SU-DHL-6 (cell line): ENCODE data around the gene ANKS1B.

Experiments
- EZH2phosphoT487 ChIP-seq: fragments of 200-600 bp; sonication (generic), shearing (Covaris generic); conservative IDR thresholded peaks from 2 replicates; pipeline ENCODE4 v1.6.1; 2018; ENCODE audit warnings: mild to moderate bottlenecking, antibody characterized with exemption, low read length, moderate library complexity, mixed read lengths
- TF ChIP-seq, protein P1 (sequence below): fragments of 200-600 bp; sonication (generic); IDR thresholded peaks from one replicate; pipeline ENCODE4 v1.5.1; 2017; ENCODE audit warnings: antibody characterized with exemption, mild to moderate bottlenecking, low read length, moderate library complexity; ENCODE audit not compliant: insufficient read depth, poor library complexity, severe bottlenecking

DNA sequence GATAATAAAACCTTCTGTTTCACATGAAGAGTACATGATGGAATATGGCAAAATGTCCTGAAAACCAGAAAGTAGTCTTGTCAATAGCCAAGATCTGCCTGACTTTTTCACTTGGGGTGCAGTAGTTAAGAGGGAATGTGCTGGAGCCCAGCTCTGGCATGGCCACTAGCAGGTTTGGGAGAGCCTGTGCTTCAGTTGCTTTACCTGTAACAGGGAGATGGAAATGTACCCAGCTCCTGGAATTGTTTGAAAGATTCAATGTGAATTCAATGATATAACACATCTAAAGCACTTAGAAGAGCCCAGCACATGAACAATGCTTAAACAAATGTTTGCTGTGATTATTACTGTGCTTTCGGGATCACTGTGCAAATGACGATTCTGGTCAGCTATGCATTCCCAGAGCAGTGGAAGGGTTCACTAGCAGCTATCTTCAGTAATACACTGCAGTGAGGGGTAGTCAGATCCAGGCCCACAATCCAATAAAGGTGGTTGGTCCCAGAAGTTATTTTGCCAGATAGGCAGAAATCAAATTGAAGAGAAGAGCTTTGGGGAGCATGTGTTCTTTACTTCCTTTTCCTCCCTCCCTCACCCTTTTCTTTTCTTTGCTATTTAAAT, 1114.7 kb downstream of the ANKS1B start:
- TF ChIP-seq, protein P1, sequence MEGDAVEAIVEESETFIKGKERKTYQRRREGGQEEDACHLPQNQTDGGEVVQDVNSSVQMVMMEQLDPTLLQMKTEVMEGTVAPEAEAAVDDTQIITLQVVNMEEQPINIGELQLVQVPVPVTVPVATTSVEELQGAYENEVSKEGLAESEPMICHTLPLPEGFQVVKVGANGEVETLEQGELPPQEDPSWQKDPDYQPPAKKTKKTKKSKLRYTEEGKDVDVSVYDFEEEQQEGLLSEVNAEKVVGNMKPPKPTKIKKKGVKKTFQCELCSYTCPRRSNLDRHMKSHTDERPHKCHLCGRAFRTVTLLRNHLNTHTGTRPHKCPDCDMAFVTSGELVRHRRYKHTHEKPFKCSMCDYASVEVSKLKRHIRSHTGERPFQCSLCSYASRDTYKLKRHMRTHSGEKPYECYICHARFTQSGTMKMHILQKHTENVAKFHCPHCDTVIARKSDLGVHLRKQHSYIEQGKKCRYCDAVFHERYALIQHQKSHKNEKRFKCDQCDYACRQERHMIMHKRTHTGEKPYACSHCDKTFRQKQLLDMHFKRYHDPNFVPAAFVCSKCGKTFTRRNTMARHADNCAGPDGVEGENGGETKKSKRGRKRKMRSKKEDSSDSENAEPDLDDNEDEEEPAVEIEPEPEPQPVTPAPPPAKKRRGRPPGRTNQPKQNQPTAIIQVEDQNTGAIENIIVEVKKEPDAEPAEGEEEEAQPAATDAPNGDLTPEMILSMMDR = no peak
- no peak for TF ChIP-seq EZH2phosphoT487
